Right cardiac atrium (tissue), 5 donors: ENCODE measurements around the gene ETV6. TPM values are rescaled to one million over a fixed set of nuclear protein-coding genes. Genes with fewer than 3 reads are reported as not detected.
A peak's percentile ranks its signal among the peaks of the same experiment; 100 is the strongest.

Experiments used
- ATAC-seq, 2 donors: fragments of 200-7000 bp; cut with Tn5 transposase; one replicate each; pipeline versions ENCODE4 v1.8.0 to v1.9.1; 2020; ENCODE audit warnings: moderate library complexity in 2 of 2, mild to moderate bottlenecking in 1 of 2
- DNase-seq, 3 donors: peaks; one replicate each; pipeline ENCODE4 v3.0.0-alpha.2; 2020
- H3K27ac ChIP-seq: one replicate; pipeline ENCODE4 v1.5.1; 2013; ENCODE audit warnings: mild to moderate bottlenecking, low read length, control low read depth, moderate library complexity
- H3K27me3 ChIP-seq: one replicate; pipeline ENCODE4 v1.6.1; 2013; ENCODE audit not compliant: control insufficient read depth, insufficient read depth
- H3K4me1 ChIP-seq: one replicate; pipeline ENCODE4 v1.6.1; 2013; ENCODE audit warnings: low read length; ENCODE audit not compliant: control insufficient read depth, insufficient read depth
- H3K4me3 ChIP-seq: one replicate; pipeline ENCODE4 v1.5.1; 2013; ENCODE audit warnings: low read length, control low read depth
- H3K9me3 ChIP-seq: one replicate; pipeline ENCODE4 v1.6.1; 2013; ENCODE audit warnings: low read length; ENCODE audit not compliant: control insufficient read depth
- WGBS: extraction: QIAGEN DNeasy Blood & Tissue Kit; methylation state at CpG from one replicate; pipeline ENCODE4 v1.1.7; 2013; 5-methylcytosine and 5-hydroxymethylcytosine counted together
- intact Hi-C, 4 donors: fragments of 100-400 bp; cut with DNase I; formaldehyde crosslinking; loops; one replicate each; pipeline versions ENCODE4 v1.11.0 to v1.14.0; 2022 to 2023
- polyA plus RNA-seq: library from polyadenylated mRNA; stranded (reverse); fragments of 200-250 nt; gene quantifications from one replicate; pipeline ENCODE4 v1.2.3, GENCODE V29; 2013
- total RNA-seq, 4 donors: library from RNA; stranded (reverse); fragmentation: NEBNext Ultra II Directional; extraction: Animal tissue kit (Norgen Biotek cat#: 25700); gene quantifications; one replicate each; pipeline ENCODE4 v1.2.1, GENCODE V29; 2021
- donor health status: healthy with polysubstance abuse.
- donor health status: DM: no; HTN: yes; CAD: no.
- donor health status: DM: no; HTN: no; CAD: no.
- donor health status: DM: no; HTN: yes; CAD: no; lungs with severe emphysema.
- donor health status: DM: yes; HTN: yes; CAD: no.

Gene ETV6
- total and polyA plus RNA-seq, 5 donors, result 2.9 to 31.4 (median 11.7) TPM

GRCh38 chr12:11868027-11868426, 218.6 kb downstream of the ETV6 start:
- no peaks in the 10 kb centered on the region for H3K9me3 ChIP-seq
- H3K27me3 ChIP-seq, result no peaks in the 10 kb centered on the region
- 100% methylated on average over 1 of the region's 1 CpG for WGBS
- no peak overlapping the region for H3K4me3 ChIP-seq
- H3K27ac ChIP-seq, result no peak overlapping the region
- peaks cover 2% of the 10 kb centered on the region for H3K4me1 ChIP-seq
- ATAC-seq (no peak), DNase-seq (no peak)
- intact Hi-C loops, result no loop called here

GRCh38 chr12:11869406-11869805, 219.9 kb downstream of the ETV6 start:
- H3K27me3 ChIP-seq, result no peaks in the 10 kb centered on the region
- no peak overlapping the region for H3K27ac ChIP-seq
- H3K9me3 ChIP-seq, result no peaks in the 10 kb centered on the region
- WGBS, result 98% methylated on average over 18 of the region's 18 CpGs
- no peak overlapping the region for H3K4me3 ChIP-seq
- H3K4me1 ChIP-seq, result no peaks in the 10 kb centered on the region
- DNase-seq, result no peak
- intact Hi-C loops, result no loop called here
- ATAC-seq, result peak in 1 of 2 donors; percentile 45

GRCh38 chr12:11870041-11870451, 220.6 kb downstream of the ETV6 start:
- intact Hi-C loops, result no loop called here
- no peaks in the 10 kb centered on the region for H3K27me3 ChIP-seq

GRCh38 chr12:11872055-11872454, 222.6 kb downstream of the ETV6 start:
- DNase-seq (no peak), ATAC-seq (peak in 1 of 2 donors; percentile 40)
- Histone ChIP-seq H3K4me1 (peaks cover 5% of the 10 kb centered on the region), H3K27ac (no peak overlapping the region), H3K27me3 (no peaks in the 10 kb centered on the region), H3K4me3 (no peak overlapping the region), H3K9me3 (no peaks in the 10 kb centered on the region)
- intact Hi-C loops, result no loop called here
- 75% methylated on average over 4 of the region's 4 CpGs for WGBS

More at GRCh38 chr12:11870041-11870451, 220.6 kb downstream of the ETV6 start:
- 96% methylated on average over 8 of the region's 8 CpGs for WGBS
- H3K4me1 ChIP-seq, result no peaks in the 10 kb centered on the region
- ATAC-seq (no peak), DNase-seq (no peak)
- H3K27ac ChIP-seq, result no peak overlapping the region
- no peaks in the 10 kb centered on the region for H3K9me3 ChIP-seq
- no peak overlapping the region for H3K4me3 ChIP-seq

DNA sequence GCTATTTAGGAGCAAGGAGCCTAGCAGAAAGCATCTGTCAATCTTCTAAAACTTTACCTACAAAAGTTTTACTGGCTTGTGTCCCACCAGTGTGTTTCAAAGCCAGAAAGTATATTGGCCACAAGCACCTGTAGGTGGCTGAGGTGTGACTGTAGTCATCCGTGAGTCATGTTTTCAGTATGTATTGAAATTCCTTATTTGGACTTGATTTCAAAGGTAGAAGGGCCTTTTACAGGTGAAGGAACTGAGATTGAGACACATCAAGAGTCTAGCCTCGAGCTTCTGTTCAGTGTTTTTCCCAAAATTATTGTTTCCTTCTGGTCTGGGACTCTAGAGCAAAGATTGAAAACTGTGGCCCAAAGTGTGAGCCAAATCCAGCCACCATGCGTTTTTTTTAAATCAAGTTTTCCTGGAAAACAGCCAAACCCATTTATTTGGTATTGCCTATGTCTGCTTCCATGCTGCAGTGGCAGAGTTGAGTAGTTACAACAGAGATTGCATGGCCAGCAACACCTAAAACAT, 226.0 kb downstream of the ETV6 start:
- ATAC-seq (no peak), DNase-seq (no peak)
- Histone ChIP-seq H3K9me3 (no peaks in the 10 kb centered on the region), H3K27ac (no peak overlapping the region), H3K4me3 (no peak overlapping the region), H3K27me3 (no peaks in the 10 kb centered on the region), H3K4me1 (peaks cover 12% of the 10 kb centered on the region)
- intact Hi-C loops, result no loop called here
- WGBS, result 52% methylated on average over 3 of the region's 3 CpGs

GRCh38 chr12:11876307-11876706, 226.8 kb downstream of the ETV6 start:
- whole genome bisulfite sequencing, result 52% methylated on average over 5 of the region's 5 CpGs
- DNase-seq (no peak), ATAC-seq (no peak)
- H3K4me1 ChIP-seq, result peaks cover 12% of the 10 kb centered on the region
- no peaks in the 10 kb centered on the region for H3K9me3 ChIP-seq
- H3K27ac ChIP-seq, result no peak overlapping the region
- H3K27me3 ChIP-seq, result no peaks in the 10 kb centered on the region
- no peak overlapping the region for H3K4me3 ChIP-seq
- intact Hi-C loops, result no loop called here

DNA sequence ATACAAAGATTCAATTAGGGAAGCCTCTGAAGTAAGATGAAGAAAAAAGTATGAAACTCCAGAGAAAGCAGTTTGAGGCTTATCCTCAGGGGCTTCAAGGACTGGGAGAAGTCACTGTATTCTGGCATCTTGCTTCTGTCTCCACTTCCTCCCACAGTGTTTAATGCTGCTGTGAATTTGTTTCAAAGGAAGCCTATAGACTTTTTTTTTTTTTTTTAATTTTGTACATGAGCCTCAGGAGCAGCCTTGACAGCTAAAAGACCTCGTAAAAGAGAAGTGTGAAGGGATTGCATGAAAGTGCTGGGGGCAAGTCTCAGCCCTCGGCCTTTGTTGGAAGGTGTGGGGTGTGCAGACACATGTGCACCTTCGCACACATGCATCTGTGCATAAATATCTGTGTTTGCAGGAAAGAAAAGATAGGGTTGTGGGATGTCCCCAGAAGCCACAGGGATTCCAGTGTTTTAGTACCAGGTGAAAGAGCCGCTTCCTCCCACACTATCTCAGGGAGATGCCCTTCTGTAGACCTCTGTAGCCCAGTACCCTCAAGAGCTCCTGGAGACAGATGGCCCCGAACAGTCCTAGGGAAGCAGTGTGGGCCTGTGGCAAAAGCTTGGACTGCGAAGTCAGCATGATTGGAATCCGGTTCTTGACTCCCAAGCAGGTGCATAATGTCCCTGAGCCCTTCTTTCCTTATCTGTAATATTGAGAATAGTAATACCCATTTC, 227.8 kb downstream of the ETV6 start:
- Histone ChIP-seq H3K4me1 (peaks cover 12% of the 10 kb centered on the region), H3K9me3 (no peaks in the 10 kb centered on the region), H3K27me3 (no peaks in the 10 kb centered on the region), H3K4me3 (no peak overlapping the region), H3K27ac (no peak overlapping the region)
- intact Hi-C loops, result no loop called here
- ATAC-seq (peak; percentile 17 to 19), DNase-seq (no peak)
- 89% methylated on average over 7 of the region's 7 CpGs for WGBS

DNA sequence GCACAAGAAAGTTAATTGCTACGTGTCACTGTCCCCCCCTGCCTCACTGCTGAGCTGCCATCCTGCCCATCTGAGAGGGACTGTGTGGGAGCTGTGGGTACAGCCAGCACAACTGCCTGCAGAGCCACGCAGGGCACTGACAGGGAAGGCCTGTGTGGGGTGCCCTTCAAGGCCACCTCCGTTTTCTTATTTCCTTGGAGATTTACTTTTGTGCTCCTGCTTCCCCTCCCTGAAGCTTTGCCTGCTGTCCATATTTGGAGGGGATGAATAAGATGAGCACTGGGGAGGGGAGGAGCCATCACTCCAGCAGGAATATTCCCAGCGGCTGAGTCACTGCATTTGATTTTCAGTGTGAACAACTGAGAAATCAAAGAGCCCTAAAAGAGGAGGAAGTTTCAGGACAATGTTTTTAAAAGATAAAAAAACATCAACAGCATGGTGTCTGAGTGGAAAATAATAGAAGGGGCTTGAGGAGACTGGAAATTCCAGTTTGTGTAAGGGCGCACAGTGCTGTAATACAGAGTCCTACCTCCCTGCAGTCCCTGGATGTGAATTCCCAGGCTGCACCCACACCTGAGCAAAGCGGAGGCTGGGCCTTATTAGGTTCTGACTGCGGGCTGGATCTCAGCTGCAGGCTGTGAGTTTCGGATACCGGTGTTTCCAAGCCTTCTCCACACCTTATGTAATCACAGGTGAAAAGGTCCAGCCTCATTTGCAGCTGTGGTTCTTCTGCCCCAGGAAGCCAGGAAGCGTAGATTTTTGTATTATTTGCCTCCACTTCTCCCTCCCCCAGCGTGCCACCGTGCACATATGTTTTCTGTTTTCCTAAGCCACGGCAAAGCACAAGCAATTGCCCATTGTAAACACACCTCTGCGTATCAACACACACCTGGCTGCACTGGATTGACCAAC, 228.7 kb downstream of the ETV6 start:
- no peaks in the 10 kb centered on the region for H3K27me3 ChIP-seq
- intact Hi-C loops, result no loop called here
- 70% methylated on average over 14 of the region's 14 CpGs for WGBS
- ATAC-seq (peak; percentile 63 to 88), DNase-seq (no peak)
- H3K4me1 ChIP-seq, result peaks cover 12% of the 10 kb centered on the region
- H3K27ac ChIP-seq, result no peak overlapping the region
- H3K4me3 ChIP-seq, result no peak overlapping the region
- no peaks in the 10 kb centered on the region for H3K9me3 ChIP-seq

DNA sequence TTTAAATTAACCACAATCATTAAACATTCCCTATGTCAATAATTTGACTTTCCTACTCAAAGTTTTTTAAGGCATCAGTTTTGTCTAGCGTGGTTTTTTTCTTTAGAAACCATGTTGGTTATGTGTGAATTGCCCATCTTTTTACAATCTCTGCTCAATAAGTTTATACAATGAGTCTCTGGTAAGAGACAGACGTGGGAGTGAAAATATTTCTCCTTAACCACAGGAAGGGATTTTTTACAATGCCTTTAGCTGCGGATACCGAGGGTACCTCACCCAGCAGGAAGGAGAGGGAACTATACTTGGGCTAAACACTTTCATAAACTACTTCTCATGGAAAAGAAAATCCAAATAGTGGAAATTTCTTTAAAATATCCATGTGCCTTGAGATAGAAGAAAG, 229.8 kb downstream of the ETV6 start:
- Histone ChIP-seq H3K27me3 (no peaks in the 10 kb centered on the region), H3K4me3 (no peak overlapping the region), H3K27ac (no peak overlapping the region), H3K4me1 (peaks cover 15% of the 10 kb centered on the region), H3K9me3 (no peaks in the 10 kb centered on the region)
- 74% methylated on average over 4 of the region's 4 CpGs for WGBS
- DNase-seq (no peak), ATAC-seq (no peak)
- intact Hi-C loops, result no loop called here

DNA sequence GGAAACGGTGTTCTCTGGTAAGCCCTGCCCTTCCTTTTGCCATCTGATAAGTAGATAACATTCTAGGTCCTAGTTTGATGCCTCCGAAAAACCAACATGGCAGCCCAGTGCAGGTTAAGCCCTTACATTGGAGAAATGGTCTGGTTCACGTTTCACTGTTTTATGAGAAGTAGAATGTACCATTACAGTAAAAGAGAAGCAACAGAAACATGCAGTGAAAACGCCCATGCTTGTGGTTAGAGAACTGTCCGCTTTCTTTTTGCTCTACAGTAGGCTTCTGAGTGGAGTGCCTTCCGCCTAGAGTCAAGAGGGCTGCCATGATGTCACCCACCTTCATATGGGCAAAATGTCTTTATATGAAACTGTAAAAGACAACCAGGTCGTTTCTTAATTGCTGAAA, 230.9 kb downstream of the ETV6 start:
- Histone ChIP-seq H3K4me1 (peaks cover 18% of the 10 kb centered on the region), H3K27ac (no peak overlapping the region), H3K27me3 (no peaks in the 10 kb centered on the region), H3K4me3 (no peak overlapping the region), H3K9me3 (no peaks in the 10 kb centered on the region)
- intact Hi-C loops, result loop anchor here in 2 of 4 donors (10.0 kb wide), 2 partner anchors 226 to 236 kb away; partner anchors contain the start of gene ETV6 (in 1 of the 2)
- no peak for ATAC-seq
- DNase-seq, result no peak
- 84% methylated on average over 7 of the region's 7 CpGs for WGBS

DNA sequence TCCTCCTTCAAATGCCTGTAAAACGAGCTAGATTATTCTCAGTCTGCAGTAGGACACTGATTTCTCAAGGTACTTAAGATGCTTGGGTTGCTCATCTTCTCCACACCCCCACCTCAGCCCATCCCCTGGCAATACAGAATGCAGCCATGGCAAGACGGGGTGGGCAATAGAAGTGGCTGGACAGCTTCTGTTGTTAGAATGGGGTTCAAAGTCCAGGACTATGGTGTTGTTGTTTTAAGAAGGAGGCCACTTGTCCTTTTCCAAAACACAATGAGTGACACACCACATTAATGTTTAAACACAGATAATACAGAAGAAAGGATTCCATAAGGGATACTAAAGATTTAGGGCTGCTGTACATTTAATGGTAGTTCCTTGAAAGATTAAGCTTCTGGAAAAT, 232.4 kb downstream of the ETV6 start:
- WGBS, result 95% methylated on average over 2 of the region's 2 CpGs
- Histone ChIP-seq H3K9me3 (no peaks in the 10 kb centered on the region), H3K27ac (no peak overlapping the region), H3K4me3 (no peak overlapping the region), H3K4me1 (peaks cover 13% of the 10 kb centered on the region), H3K27me3 (no peaks in the 10 kb centered on the region)
- no peak for ATAC-seq
- intact Hi-C loops, result loop anchor here in 2 of 4 donors (10.0 kb wide), 2 partner anchors 227 to 237 kb away; partner anchors contain the start of gene ETV6 (in 1 of the 2)
- DNase-seq, result no peak
